T-cell (primary cell): Measurements from ENCODE around the gene THBS2. TPM values are rescaled to one million over a fixed set of nuclear protein-coding genes. Genes with fewer than 3 reads are reported as not detected.
"Not testable (repeated sequence)": the region's sequence is repeated elsewhere in the genome, so short reads cannot be mapped to it uniquely, and the experiment has no call there.

Experiments used
- ATAC-seq, 4 experiments: fragments of 200-7000 bp in 3 of 4; fragments of 150-1000 bp in 1 of 4; cut with Tn5 transposase; replicated peaks in 1 of 4; 1 replicate in 3 of 4; 2 replicates in 1 of 4; pipeline ENCODE4 v1.10.0; 2021; ENCODE audit warnings: moderate library complexity in 3 of 4, mild to moderate bottlenecking in 2 of 4, moderate number of reproducible peaks in 1 of 4
- CTCF ChIA-PET, 2 donors: fragments of 300-600 bp; sonication (Branson Sonifier 250); formaldehyde crosslinking; loops; one replicate each; lab custom pipeline; 2022; ENCODE audit warnings: antibody characterized with exemption in 2 of 2; lab: Charles Lee
- POLR2A ChIA-PET, 2 donors: fragments of 300-600 bp; sonication (Branson Sonifier 250); formaldehyde crosslinking; loops; one replicate each; lab custom pipeline; 2022; ENCODE audit warnings: antibody characterized with exemption in 2 of 2; lab: Charles Lee
- DNase-seq, 35 experiments: peaks; one replicate each; pipeline versions ENCODE4 v3.0.0 to v3.0.0-alpha.2; 2013 to 2023
- H3K27ac ChIP-seq: one replicate; pipeline ENCODE4 v1.5.1; 2013; ENCODE audit warnings: low read length
- H3K27me3 ChIP-seq, 2 experiments: replicated peaks in 1 of 2; 1 replicate in 1 of 2; 2 replicates in 1 of 2; pipeline versions ENCODE4 v1.6.1 to v1.7.0; 2013; ENCODE audit warnings: low read length in 1 of 2, mixed read lengths in 1 of 2; ENCODE audit not compliant: control insufficient read depth in 2 of 2, insufficient read depth in 2 of 2; ENCODE audit errors: extremely low read depth in 1 of 2
- H3K36me3 ChIP-seq, 2 donors: 1 replicate in 1 of 2; 2 replicates in 1 of 2; pipeline versions ENCODE4 v1.6.1 to v1.7.0; 2013; ENCODE audit warnings: low read length in 1 of 2; ENCODE audit not compliant: control insufficient read depth in 2 of 2, insufficient read depth in 1 of 2; ENCODE audit errors: extremely low read depth in 1 of 2
- H3K4me1 ChIP-seq, 2 experiments: 1 replicate in 1 of 2; 2 replicates in 1 of 2; pipeline versions ENCODE4 v1.6.1 to v1.7.0; 2013; ENCODE audit warnings: low read length in 2 of 2, mixed read lengths in 1 of 2; ENCODE audit not compliant: insufficient read depth in 2 of 2, control insufficient read depth in 1 of 2; ENCODE audit errors: extremely low read depth in 1 of 2
- H3K4me3 ChIP-seq, 2 donors: 1 replicate in 1 of 2; 2 replicates in 1 of 2; pipeline versions ENCODE4 v1.5.1 to v1.7.0; 2013; ENCODE audit warnings: mild to moderate bottlenecking in 2 of 2, low read length in 1 of 2, moderate library complexity in 1 of 2; ENCODE audit not compliant: control insufficient read depth in 1 of 2; ENCODE audit errors: extremely low read depth in 1 of 2
- H3K9me3 ChIP-seq: 2 replicates; pipeline ENCODE4 v1.7.0; 2013
- H3K27ac Mint-ChIP-seq, 2 donors: one replicate each; pipeline ENCODE4 v1.8.0; 2020 to 2021; ENCODE audit warnings: mild to moderate bottlenecking in 2 of 2, mixed read lengths in 2 of 2
- H3K27me3 Mint-ChIP-seq, 2 donors: one replicate each; pipeline ENCODE4 v1.8.0; 2021 to 2022; ENCODE audit warnings: mixed read lengths in 2 of 2
- H3K36me3 Mint-ChIP-seq: one replicate; pipeline ENCODE4 v1.8.0; 2021; ENCODE audit warnings: mixed read lengths
- H3K4me1 Mint-ChIP-seq, 3 donors: one replicate each; pipeline ENCODE4 v1.8.0; 2020 to 2022; ENCODE audit warnings: mixed read lengths in 3 of 3, mild to moderate bottlenecking in 1 of 3
- H3K4me3 Mint-ChIP-seq, 3 donors: one replicate each; pipeline ENCODE4 v1.8.0; 2020 to 2022; ENCODE audit warnings: mild to moderate bottlenecking in 3 of 3, mixed read lengths in 3 of 3, moderate library complexity in 3 of 3
- H3K9me3 Mint-ChIP-seq, 3 donors: one replicate each; pipeline ENCODE4 v1.8.0; 2020 to 2022; ENCODE audit warnings: mixed read lengths in 3 of 3
- WGBS: methylation state at CpG from one replicate; pipeline ENCODE4 v1.1.5; 2013; ENCODE audit warnings: missing lambda C conversion rate; ENCODE audit not compliant: insufficient coverage; 5-methylcytosine and 5-hydroxymethylcytosine counted together
- total RNA-seq, 35 experiments: library from RNA in 6 of 35; stranded (reverse) in 6 of 35; fragments of 120-200 nt in 1 of 35; gene quantifications; one replicate each; pipeline versions ENCODE4 v1.2.1 to v1.2.4 and lab custom pipeline; 2013 to 2026

The THBS2 gene
- total RNA-seq, 5 donors from 2014 or later (not counting 1 experiment from before 2014, with no cell fraction given) = 0.09 to 0.39 (median 0.12) TPM; not detected in 2

GRCh38 chr6:169277619-169278018 is 24.0 kb upstream of the THBS2 start:
- Mint-ChIP-seq H3K4me3 (no peak overlapping the region), H3K4me1 (no peaks in the 10 kb centered on the region), H3K36me3 (no peaks in the 10 kb centered on the region), H3K9me3 (no peaks in the 10 kb centered on the region), H3K27ac (no peak overlapping the region), H3K27me3 (peaks cover 0 to 6% of the 10 kb centered on the region in 2 donors)
- Histone ChIP-seq H3K9me3 (no peaks in the 10 kb centered on the region), H3K36me3 (no peaks in the 10 kb centered on the region), H3K4me1 (no peaks in the 10 kb centered on the region), H3K4me3 (no peak overlapping the region), H3K27ac (no peak overlapping the region), H3K27me3 (peaks cover 0 to 6% of the 10 kb centered on the region in 2 experiments)
- ChIA-PET POLR2A (no interaction called here), CTCF (no interaction called here)
- no peak for ATAC-seq
- no peak for DNase-seq

- peaks cover 4 to 5% of the 10 kb centered on the region in 2 donors for H3K27me3 Mint-ChIP-seq
- Histone ChIP-seq H3K27me3 (peaks cover 0 to 2% of the 10 kb centered on the region in 2 experiments), H3K4me3 (no peak overlapping the region), H3K9me3 (no peaks in the 10 kb centered on the region), H3K27ac (no peak overlapping the region), H3K4me1 (no peaks in the 10 kb centered on the region), H3K36me3 (no peaks in the 10 kb centered on the region)
- no peaks in the 10 kb centered on the region for H3K4me1 Mint-ChIP-seq
- no peak for DNase-seq
- ATAC-seq = no peak
- H3K36me3 Mint-ChIP-seq = no peaks in the 10 kb centered on the region
- ChIA-PET CTCF (no interaction called here), POLR2A (no interaction called here)
- no peaks in the 10 kb centered on the region for H3K9me3 Mint-ChIP-seq
- no peak overlapping the region for H3K27ac Mint-ChIP-seq
- 60% methylated on average over 1 of the region's 1 CpG for WGBS
- no peak overlapping the region for H3K4me3 Mint-ChIP-seq
These were observed 21.1 kb upstream of the THBS2 start for GRCh38 chr6:169274781-169275180.

- H3K4me3 ChIP-seq = no peak overlapping the region
- POLR2A ChIA-PET = no interaction called here
- H3K27me3 ChIP-seq = peaks cover 0 to 2% of the 10 kb centered on the region in 2 experiments
- no peak overlapping the region for H3K27ac ChIP-seq
- H3K36me3 ChIP-seq = no peaks in the 10 kb centered on the region
- ATAC-seq (no peak), DNase-seq (no peak)
- CTCF ChIA-PET = no interaction called here
- no peaks in the 10 kb centered on the region for H3K4me1 ChIP-seq
- Mint-ChIP-seq H3K27ac (no peak overlapping the region), H3K4me1 (no peaks in the 10 kb centered on the region), H3K36me3 (no peaks in the 10 kb centered on the region), H3K4me3 (no peak overlapping the region), H3K27me3 (peaks cover 4 to 8% of the 10 kb centered on the region in 2 donors), H3K9me3 (no peaks in the 10 kb centered on the region)
- 80% methylated on average over 2 of the region's 3 CpGs for WGBS
- no peaks in the 10 kb centered on the region for H3K9me3 ChIP-seq
These were observed 19.9 kb upstream of the THBS2 start for GRCh38 chr6:169273511-169273910.

- Mint-ChIP-seq H3K4me3 (no peak overlapping the region), H3K36me3 (no peaks in the 10 kb centered on the region), H3K4me1 (no peaks in the 10 kb centered on the region), H3K27me3 (peaks cover 4 to 9% of the 10 kb centered on the region in 2 donors), H3K9me3 (no peaks in the 10 kb centered on the region), H3K27ac (no peak overlapping the region)
- POLR2A ChIA-PET = interaction anchor here in 1 of 2 donors (0.6 kb wide), 1 partner anchor 14 kb away, joined by 4 read pairs; no protein-coding TSS in a partner anchor
- CTCF ChIA-PET = no interaction called here
- no peak for ATAC-seq
- no CpG with 5 or more reads among the region's 1 CpG for WGBS
- Histone ChIP-seq H3K4me1 (no peaks in the 10 kb centered on the region), H3K27ac (no peak overlapping the region), H3K4me3 (no peak overlapping the region), H3K36me3 (no peaks in the 10 kb centered on the region), H3K9me3 (no peaks in the 10 kb centered on the region), H3K27me3 (peaks cover 0 to 2% of the 10 kb centered on the region in 2 experiments)
- DNase-seq = no peak
These were observed 18.2 kb upstream of the THBS2 start for GRCh38 chr6:169271877-169272216.

GRCh38 chr6:169271158-169271876 is 17.7 kb upstream of the THBS2 start:
- H3K27ac Mint-ChIP-seq = no peak overlapping the region
- Histone ChIP-seq H3K27me3 (peaks cover 0 to 3% of the 10 kb centered on the region in 2 experiments), H3K9me3 (no peaks in the 10 kb centered on the region), H3K27ac (no peak overlapping the region), H3K4me3 (no peak overlapping the region), H3K36me3 (no peaks in the 10 kb centered on the region), H3K4me1 (no peaks in the 10 kb centered on the region)
- no peak overlapping the region for H3K4me3 Mint-ChIP-seq
- no peaks in the 10 kb centered on the region for H3K4me1 Mint-ChIP-seq
- WGBS = 66% methylated on average over 4 of the region's 10 CpGs
- DNase-seq = no peak
- ATAC-seq = no peak
- H3K9me3 Mint-ChIP-seq = no peaks in the 10 kb centered on the region
- peaks cover 4 to 9% of the 10 kb centered on the region in 2 donors for H3K27me3 Mint-ChIP-seq
- ChIA-PET POLR2A (interaction anchor here in 1 of 2 donors (0.6 kb wide), 1 partner anchor 14 kb away, joined by 4 read pairs; no protein-coding TSS in a partner anchor), CTCF (no interaction called here)
- no peaks in the 10 kb centered on the region for H3K36me3 Mint-ChIP-seq

- peaks cover 0 to 14% of the 10 kb centered on the region in 2 experiments for H3K27me3 ChIP-seq
- H3K4me3 ChIP-seq, H3K4me1 Mint-ChIP-seq, H3K27ac Mint-ChIP-seq, H3K36me3 ChIP-seq, H3K4me1 ChIP-seq, H3K9me3 Mint-ChIP-seq, H3K9me3 ChIP-seq, POLR2A ChIA-PET, DNase-seq, CTCF ChIA-PET, H3K36me3 Mint-ChIP-seq, ATAC-seq, H3K4me3 Mint-ChIP-seq, H3K27ac ChIP-seq: not testable (repeated sequence)
- H3K27me3 Mint-ChIP-seq = peaks cover 6 to 12% of the 10 kb centered on the region in 2 donors
These were observed 16.4 kb upstream of the THBS2 start for GRCh38 chr6:169270077-169270380.
